SK-N-SH treated with all-trans-retinoic acid at 6 μM for 48 hours (cell line): ENCODE data around the gene MRPS14.

Experiments used
- ATAC-seq: fragments of 200-7000 bp; cut with Tn5 transposase; 3 replicates; pipeline ENCODE4 v1.9.1; 2020; ENCODE audit warnings: mild to moderate bottlenecking, moderate library complexity
- ARNTL ChIP-seq: fragments of 450-650 bp; formaldehyde crosslinking; IDR thresholded peaks from 2 replicates; pipeline ENCODE4 v1.5.0; 2020; ENCODE audit warnings: low read depth, mild to moderate bottlenecking, moderate library complexity, borderline replicate concordance
- BACH2 ChIP-seq: fragments of 250-450 bp; sonication (Bioruptor Pico); IDR thresholded peaks from 2 replicates; pipeline ENCODE4 v1.9.0; 2021; ENCODE audit warnings: mild to moderate bottlenecking, borderline replicate concordance
- CSDC2 ChIP-seq: fragments of 250-450 bp; sonication (Bioruptor Pico); IDR thresholded peaks from 2 replicates; pipeline ENCODE4 v1.5.0; 2020; ENCODE audit warnings: mild to moderate bottlenecking, moderate library complexity
- CSRNP3 ChIP-seq: fragments of 250-450 bp; sonication (Bioruptor Pico); IDR thresholded peaks from 2 replicates; pipeline ENCODE4 v1.5.1; 2021; ENCODE audit warnings: mild to moderate bottlenecking, moderate library complexity
- ESRRG ChIP-seq: fragments of 250-450 bp; sonication (Bioruptor Pico); IDR thresholded peaks from 2 replicates; pipeline ENCODE4 v1.6.1; 2021; ENCODE audit warnings: mild to moderate bottlenecking
- GLIS3 ChIP-seq: fragments of 250-450 bp; sonication (Bioruptor Pico); IDR thresholded peaks from 2 replicates; pipeline ENCODE4 v1.5.0; 2020; ENCODE audit warnings: mild to moderate bottlenecking, moderate library complexity
- ISL1 ChIP-seq: fragments of 250-450 bp; sonication (Bioruptor Pico); IDR thresholded peaks from 2 replicates; pipeline ENCODE4 v2.1.2; 2022; ENCODE audit warnings: mild to moderate bottlenecking, moderate library complexity
- OSR1 ChIP-seq: fragments of 250-450 bp; sonication (Bioruptor Pico); IDR thresholded peaks from 2 replicates; pipeline ENCODE4 v1.8.0; 2022; ENCODE audit warnings: moderate library complexity, mild to moderate bottlenecking, inconsistent platforms
- PATZ1 ChIP-seq: fragments of 250-450 bp; sonication (Bioruptor Pico); IDR thresholded peaks from 2 replicates; pipeline ENCODE4 v1.8.0; 2020; ENCODE audit warnings: mild to moderate bottlenecking, moderate library complexity, borderline replicate concordance
- POU6F1 ChIP-seq: fragments of 250-450 bp; sonication (Bioruptor Pico); IDR thresholded peaks from 2 replicates; pipeline ENCODE4 v1.8.0; 2021; ENCODE audit warnings: low read depth, mild to moderate bottlenecking, moderate library complexity, borderline replicate concordance
- PPARA ChIP-seq: fragments of 250-450 bp; sonication (Bioruptor Pico); IDR thresholded peaks from 2 replicates; pipeline ENCODE4 v1.5.0; 2020; ENCODE audit warnings: mild to moderate bottlenecking, borderline replicate concordance
- RARB ChIP-seq: fragments of 250-450 bp; sonication (Bioruptor Pico); IDR thresholded peaks from 2 replicates; pipeline ENCODE4 v1.8.0; 2021; ENCODE audit warnings: mild to moderate bottlenecking, moderate library complexity
- SNAI2 ChIP-seq: fragments of 250-450 bp; sonication (Bioruptor Pico); IDR thresholded peaks from 2 replicates; pipeline ENCODE4 v1.5.0; 2020; ENCODE audit warnings: mild to moderate bottlenecking, moderate library complexity
- TCF4 ChIP-seq: fragments of 250-450 bp; sonication (Bioruptor Pico); IDR thresholded peaks from 2 replicates; pipeline ENCODE4 v1.8.0; 2021; ENCODE audit warnings: mild to moderate bottlenecking, moderate library complexity, borderline replicate concordance
- TOX ChIP-seq: fragments of 250-450 bp; sonication (Bioruptor Pico); IDR thresholded peaks from 2 replicates; pipeline ENCODE4 v1.8.0; 2021; ENCODE audit warnings: mild to moderate bottlenecking, moderate library complexity, borderline replicate concordance
- ZC3H10 ChIP-seq: fragments of 250-450 bp; sonication (Bioruptor Pico); IDR thresholded peaks from 2 replicates; pipeline ENCODE4 v1.5.1; 2021; ENCODE audit warnings: mild to moderate bottlenecking, moderate library complexity
- ZFP3 ChIP-seq: fragments of 250-450 bp; sonication (Bioruptor Pico); IDR thresholded peaks from 2 replicates; pipeline ENCODE4 v1.5.0; 2020; ENCODE audit warnings: mild to moderate bottlenecking, moderate library complexity
- ZFP30 ChIP-seq: fragments of 450-650 bp; formaldehyde crosslinking; IDR thresholded peaks from 2 replicates; pipeline ENCODE4 v1.5.0; 2022; ENCODE audit warnings: mild to moderate bottlenecking, moderate library complexity
- ZNF565 ChIP-seq: fragments of 450-650 bp; formaldehyde crosslinking; conservative IDR thresholded peaks from 2 replicates; pipeline ENCODE4 v1.5.0; 2020; ENCODE audit warnings: low read depth, mild to moderate bottlenecking, moderate library complexity
- ZNF70 ChIP-seq: fragments of 450-650 bp; formaldehyde crosslinking; IDR thresholded peaks from 2 replicates; pipeline ENCODE4 v1.5.0; 2020; ENCODE audit warnings: mild to moderate bottlenecking, moderate library complexity
- ZNF8 ChIP-seq: fragments of 450-650 bp; formaldehyde crosslinking; IDR thresholded peaks from 2 replicates; pipeline ENCODE4 v1.5.0; 2020; ENCODE audit warnings: mild to moderate bottlenecking, moderate library complexity
- TF ChIP-seq, protein P1 (sequence below): fragments of 250-450 bp; sonication (Bioruptor Pico); IDR thresholded peaks from 2 replicates; pipeline ENCODE4 v1.5.1; 2020; ENCODE audit warnings: low read depth, mild to moderate bottlenecking, moderate library complexity
- TF ChIP-seq, protein P2 (sequence below): fragments of 250-450 bp; sonication (Bioruptor Pico); IDR thresholded peaks from 2 replicates; pipeline ENCODE4 v1.5.0; 2020; ENCODE audit warnings: mild to moderate bottlenecking, moderate library complexity

Gene MRPS14

DNA sequence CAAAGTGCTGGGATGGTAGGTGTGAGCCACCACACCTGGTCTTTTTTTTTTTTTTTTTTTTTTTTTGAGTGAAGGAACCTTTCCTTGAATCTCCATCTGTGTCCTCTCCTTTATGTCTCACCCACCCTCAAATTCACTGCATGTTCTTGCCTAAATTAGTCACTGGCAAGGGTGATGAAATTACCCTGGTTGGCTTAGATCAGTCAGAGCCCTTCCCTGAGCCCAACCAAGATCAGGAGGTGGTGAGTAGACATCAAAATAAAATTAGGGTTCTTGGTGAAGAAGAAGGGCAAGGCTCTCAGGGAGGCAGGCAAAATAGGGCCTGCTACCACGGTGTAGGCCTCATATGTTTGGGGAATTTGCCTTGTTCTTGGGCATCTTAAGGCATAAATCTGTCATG, 39.1 kb upstream of the MRPS14 start (continued):
- TF ChIP-seq POU6F1 (CRISPR knock-in tag) (no peak), ZFP3 (CRISPR knock-in tag) (no peak)

DNA sequence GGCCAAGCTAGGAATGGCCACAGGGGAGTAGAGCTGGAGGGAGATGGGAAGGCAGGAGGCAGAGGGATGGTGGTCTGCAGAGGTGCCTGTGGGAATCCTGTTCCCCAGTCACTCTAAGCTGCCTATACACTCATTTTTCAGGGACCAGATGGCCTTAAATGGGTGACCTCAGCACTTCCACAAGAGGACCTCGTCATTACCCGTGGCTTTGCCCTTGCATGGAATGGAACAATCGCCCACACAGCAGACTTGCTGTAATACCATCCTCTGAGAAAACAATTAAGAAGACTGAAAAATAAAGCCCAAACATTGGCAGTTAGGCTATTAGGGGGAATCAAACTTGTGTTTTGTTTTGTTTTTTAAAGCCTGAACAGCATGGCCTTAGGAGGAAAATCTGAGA, 31.5 kb upstream of the MRPS14 start:
- TF ChIP-seq, protein P1, sequence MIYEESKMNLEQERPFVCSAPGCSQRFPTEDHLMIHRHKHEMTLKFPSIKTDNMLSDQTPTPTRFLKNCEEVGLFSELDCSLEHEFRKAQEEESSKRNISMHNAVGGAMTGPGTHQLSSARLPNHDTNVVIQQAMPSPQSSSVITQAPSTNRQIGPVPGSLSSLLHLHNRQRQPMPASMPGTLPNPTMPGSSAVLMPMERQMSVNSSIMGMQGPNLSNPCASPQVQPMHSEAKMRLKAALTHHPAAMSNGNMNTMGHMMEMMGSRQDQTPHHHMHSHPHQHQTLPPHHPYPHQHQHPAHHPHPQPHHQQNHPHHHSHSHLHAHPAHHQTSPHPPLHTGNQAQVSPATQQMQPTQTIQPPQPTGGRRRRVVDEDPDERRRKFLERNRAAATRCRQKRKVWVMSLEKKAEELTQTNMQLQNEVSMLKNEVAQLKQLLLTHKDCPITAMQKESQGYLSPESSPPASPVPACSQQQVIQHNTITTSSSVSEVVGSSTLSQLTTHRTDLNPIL (CRISPR knock-in tag): no peak
- TF ChIP-seq ESRRG (CRISPR knock-in tag) (no peak), OSR1 (CRISPR knock-in tag) (no peak), PPARA (no peak), ZNF8 (CRISPR knock-in tag) (no peak), ZFP30 (no peak), ZNF565 (CRISPR knock-in tag) (no peak), ZFP3 (CRISPR knock-in tag) (no peak), POU6F1 (CRISPR knock-in tag) (no peak), RARB (CRISPR knock-in tag) (no peak), GLIS3 (no peak), TOX (CRISPR knock-in tag) (no peak), PATZ1 (no peak), ZNF70 (no peak), ZC3H10 (no peak), ISL1 (CRISPR knock-in tag) (no peak)
- no peak for ATAC-seq

GRCh38 chr1:175050992-175051391, 27.8 kb upstream of the MRPS14 start:
- no peak for ATAC-seq
- TF ChIP-seq ZNF70: no peak
- TF ChIP-seq, protein P2, sequence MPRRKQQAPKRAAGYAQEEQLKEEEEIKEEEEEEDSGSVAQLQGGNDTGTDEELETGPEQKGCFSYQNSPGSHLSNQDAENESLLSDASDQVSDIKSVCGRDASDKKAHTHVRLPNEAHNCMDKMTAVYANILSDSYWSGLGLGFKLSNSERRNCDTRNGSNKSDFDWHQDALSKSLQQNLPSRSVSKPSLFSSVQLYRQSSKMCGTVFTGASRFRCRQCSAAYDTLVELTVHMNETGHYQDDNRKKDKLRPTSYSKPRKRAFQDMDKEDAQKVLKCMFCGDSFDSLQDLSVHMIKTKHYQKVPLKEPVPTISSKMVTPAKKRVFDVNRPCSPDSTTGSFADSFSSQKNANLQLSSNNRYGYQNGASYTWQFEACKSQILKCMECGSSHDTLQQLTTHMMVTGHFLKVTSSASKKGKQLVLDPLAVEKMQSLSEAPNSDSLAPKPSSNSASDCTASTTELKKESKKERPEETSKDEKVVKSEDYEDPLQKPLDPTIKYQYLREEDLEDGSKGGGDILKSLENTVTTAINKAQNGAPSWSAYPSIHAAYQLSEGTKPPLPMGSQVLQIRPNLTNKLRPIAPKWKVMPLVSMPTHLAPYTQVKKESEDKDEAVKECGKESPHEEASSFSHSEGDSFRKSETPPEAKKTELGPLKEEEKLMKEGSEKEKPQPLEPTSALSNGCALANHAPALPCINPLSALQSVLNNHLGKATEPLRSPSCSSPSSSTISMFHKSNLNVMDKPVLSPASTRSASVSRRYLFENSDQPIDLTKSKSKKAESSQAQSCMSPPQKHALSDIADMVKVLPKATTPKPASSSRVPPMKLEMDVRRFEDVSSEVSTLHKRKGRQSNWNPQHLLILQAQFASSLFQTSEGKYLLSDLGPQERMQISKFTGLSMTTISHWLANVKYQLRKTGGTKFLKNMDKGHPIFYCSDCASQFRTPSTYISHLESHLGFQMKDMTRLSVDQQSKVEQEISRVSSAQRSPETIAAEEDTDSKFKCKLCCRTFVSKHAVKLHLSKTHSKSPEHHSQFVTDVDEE (CRISPR knock-in tag): no peak
- no peak for TF ChIP-seq ARNTL (CRISPR knock-in tag)
- TF ChIP-seq, protein P1 (CRISPR knock-in tag): no peak
- no peak for TF ChIP-seq ZFP3 (CRISPR knock-in tag)
- TF ChIP-seq TCF4 (CRISPR knock-in tag): no peak
- no peak for TF ChIP-seq SNAI2 (CRISPR knock-in tag)
- no peak for TF ChIP-seq POU6F1 (CRISPR knock-in tag)
- no peak for TF ChIP-seq TOX (CRISPR knock-in tag)
- TF ChIP-seq ZNF565 (CRISPR knock-in tag): no peak
- TF ChIP-seq CSDC2 (CRISPR knock-in tag): no peak
- TF ChIP-seq PPARA: no peak
- no peak for TF ChIP-seq CSRNP3 (CRISPR knock-in tag)
- TF ChIP-seq BACH2 (CRISPR knock-in tag): no peak
- no peak for TF ChIP-seq PATZ1
